ENCODE data around the gene OOSP3. TPM values are rescaled to one million over a fixed set of nuclear protein-coding genes. Genes with fewer than 3 reads are reported as not detected.
"Not testable (repeated sequence)": the region's sequence is repeated elsewhere in the genome, so short reads cannot be mapped to it uniquely, and the experiment has no call there.

OOSP3 gene
- polyA plus RNA-seq, 4 donors: 0.12 to 0.20 TPM; not detected in 2

DNA sequence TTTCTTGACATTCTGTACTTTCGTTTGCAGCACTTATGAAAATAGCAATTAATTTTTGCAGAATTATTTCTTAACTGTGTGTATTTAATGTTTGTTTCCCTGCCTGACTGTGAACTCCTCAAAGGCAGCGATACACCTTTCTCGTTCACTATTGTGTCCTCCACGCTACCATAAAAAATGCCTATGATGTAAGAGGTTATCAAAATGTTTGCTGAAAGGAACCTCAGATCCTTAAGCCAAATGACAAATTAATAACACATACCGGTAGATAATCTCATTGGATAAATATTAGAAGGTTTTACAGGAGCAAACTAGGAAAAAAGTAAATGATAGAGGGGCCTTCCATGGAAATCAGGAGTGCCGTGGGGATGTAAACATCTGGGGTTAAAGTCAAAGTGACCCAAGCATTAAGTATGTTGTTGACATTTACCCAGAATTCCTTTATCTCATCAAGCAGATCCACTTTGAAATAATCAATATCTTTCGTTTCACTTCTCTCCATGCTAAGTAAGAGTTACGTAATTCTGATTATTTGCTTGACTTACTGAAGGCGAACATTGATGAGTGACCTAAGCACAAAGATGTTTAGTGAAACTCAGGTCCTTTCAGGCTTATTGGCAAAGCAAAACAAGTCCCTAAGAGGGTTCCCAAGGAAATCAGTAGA is 2.6 kb upstream of the OOSP3 start:
- no peak for DNase-seq (ENCODE audit: low read depth in 4 of 4, low spot score in 3 of 4)

DNA sequence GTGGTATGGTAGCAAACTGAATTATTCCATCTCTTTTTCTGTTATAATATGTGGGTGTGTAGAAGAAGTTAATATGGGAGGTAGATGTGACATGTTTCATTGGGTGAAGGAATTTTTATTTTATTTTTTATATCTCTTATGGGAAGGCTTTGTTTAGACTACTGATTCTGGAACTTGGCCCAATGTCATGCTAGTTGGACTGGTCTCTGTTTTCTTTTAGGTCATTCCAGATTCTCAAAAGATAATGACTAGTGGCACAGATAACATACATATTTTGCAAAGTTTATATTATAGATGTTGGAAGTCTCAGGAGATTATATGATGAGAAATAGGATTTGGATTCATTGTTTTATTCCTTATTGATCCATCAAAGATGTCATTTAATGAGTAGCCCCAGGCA is 1.3 kb upstream of the OOSP3 start:
- no peak for DNase-seq (ENCODE audit: low read depth in 4 of 4, low spot score in 3 of 4)

DNA sequence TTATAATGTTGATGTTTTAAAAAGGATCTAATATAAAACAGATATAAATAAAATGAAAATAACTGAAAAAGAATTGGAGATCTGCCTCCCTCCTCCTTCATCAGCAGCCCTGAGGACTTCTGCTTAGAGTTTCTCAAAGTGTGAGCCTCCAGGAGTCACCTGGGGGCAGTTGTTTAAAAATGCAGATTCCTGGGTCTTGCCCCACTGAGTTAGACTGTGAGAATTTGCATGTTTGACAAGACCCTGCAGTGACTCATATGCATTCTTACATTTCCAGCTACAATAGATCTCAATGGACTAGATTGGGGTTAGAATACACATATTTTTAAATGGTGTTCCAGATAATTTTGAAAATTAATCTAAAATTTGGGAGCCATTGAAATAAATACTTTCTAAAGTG is 798 bp upstream of the OOSP3 start:
- DNase-seq (ENCODE audit: low read depth in 4 of 4, low spot score in 3 of 4): no peak

DNA sequence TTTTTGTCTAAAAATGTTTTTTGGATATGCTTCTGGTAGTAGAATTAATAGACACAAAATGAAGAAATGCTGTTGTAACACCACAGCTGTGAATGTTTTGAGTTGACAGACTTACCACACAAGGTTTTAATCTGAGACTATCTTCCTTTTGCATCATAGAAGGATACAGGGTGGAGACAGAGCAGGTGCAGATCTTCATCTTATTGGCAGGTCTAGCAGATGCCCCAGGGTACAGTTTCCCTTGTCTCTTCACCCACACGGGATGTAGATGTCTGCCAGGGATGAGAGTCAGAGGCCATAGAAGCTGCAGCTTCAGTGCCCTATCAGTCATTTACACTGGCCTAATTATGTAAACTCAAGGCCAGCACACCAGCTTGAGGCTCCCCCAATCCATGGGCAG is 985 bp downstream of the OOSP3 start:
- no peak for DNase-seq (ENCODE audit: low read depth in 4 of 4, low spot score in 3 of 4)

DNA sequence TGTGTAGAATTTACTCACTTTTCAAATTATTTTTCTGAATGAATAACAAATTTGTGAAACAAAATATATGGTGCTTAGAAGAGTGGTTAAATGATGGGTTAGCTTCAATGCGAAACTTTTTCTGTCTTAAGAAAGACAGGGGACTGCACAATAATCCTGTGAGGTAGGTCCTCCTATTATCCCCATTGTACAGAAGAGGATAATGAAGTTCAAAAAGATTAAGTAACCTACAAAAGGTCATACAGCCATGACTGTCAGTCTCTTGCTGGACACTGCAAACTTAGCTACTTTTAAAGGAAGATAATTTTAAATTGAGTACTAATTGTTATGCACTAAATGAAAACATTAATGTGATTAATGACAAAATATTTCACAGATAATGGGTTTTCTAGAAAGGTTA is 5.0 kb downstream of the OOSP3 start:
- no peak for DNase-seq (ENCODE audit: low read depth in 4 of 4, low spot score in 3 of 4)

DNA sequence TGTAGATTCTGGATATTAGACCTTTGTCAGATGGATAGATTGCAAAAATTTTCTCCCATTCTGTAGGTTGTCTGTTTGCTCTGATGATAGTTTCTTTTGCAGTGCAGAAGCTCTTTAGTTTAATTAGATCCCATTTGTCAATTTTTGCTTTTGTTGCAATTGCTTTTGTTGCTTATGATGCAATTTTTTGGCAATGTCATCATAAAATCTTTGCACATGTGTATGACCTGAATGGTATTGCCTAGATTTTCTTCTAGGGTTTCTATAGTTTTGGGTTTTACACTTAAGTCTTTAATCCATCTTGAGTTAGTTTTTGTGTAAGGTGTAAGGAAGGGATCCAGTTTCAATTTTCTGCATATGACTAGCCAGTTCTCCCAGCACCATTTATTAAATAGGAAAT is 8.6 kb downstream of the OOSP3 start:
- DNase-seq (ENCODE audit: low read depth in 4 of 4, low spot score in 3 of 4): not testable (repeated sequence)

DNA sequence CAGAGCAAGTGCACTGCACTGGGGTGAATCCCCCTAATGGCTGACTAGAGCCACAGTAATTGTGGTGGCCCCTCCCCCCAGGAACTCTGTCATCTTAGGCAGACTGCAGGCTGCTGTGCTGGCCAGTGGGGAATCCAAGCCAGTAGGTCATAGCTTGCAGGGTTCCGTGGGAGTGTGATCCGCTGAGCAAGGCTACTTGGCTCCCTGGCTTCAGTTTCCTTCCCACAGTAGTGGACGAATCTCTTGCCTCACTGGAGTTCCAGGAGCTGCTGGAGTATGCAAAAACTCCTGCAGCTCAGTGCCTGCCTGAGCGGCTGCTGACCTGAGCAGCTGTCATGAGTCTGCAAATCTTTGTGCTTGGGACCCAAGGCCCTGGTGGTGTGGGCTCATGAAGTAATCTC is 13.2 kb downstream of the OOSP3 start:
- no peak for DNase-seq (ENCODE audit: low read depth in 4 of 4, low spot score in 3 of 4)

DNA sequence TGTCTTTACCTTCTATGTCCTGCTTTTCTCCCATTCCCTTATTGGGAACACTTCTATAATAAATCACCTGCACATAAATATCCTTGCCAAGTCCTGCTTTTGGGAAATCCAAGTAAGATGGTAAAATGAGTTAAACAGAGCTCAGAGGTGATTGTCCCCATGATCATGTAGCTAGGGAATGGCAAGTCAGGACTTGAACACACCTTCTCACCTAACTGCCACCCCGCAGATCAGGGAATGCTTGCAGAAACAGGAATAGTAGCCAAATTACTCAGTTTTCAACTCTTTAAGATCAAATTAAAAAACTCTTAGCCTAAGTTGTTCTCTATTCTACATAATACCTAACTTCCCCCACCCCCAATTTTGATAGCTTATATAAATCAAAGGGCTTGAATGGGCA is 16.0 kb downstream of the OOSP3 start:
- DNase-seq (ENCODE audit: low read depth in 4 of 4, low spot score in 3 of 4): no peak

DNA sequence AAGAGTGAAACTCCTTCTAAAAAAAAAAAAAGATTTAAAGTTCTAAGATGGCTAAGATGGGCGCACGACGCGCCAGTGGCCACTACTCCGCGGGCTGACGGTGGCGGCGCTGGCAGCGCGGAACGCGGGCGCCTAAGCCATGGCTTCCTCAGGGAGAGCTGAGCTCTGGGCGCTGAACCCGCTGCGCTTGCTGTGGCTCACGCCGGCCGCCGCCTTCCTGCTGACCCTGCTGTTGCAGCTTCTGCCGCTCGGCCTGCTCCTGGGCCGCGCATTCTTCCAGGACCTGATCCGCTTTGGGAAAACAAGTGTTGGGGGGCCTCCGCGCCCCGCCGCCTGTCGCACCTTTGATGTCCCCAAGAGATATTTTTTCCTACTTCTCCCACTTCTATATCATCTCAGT is 19.5 kb downstream of the OOSP3 start:
- no peak for DNase-seq (ENCODE audit: low read depth in 4 of 4, low spot score in 3 of 4)

DNA sequence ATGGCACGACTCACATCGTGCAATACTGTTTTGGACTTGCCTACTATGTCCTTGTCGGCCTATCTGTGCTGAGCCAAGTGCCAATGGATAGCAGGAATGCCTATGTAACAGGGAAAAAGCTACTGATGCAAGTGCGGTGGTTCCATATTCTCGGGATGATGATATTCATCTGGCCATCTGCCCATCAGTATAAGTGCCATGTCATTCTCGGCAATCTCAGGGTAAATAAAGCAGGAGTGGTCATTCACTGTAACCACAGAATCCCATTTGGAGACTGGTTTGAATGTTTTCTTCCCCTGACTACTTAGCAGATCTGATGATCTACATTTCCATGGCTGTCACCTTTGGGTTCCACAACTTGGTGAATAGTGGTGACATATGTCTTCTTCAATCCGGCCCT is 20.1 kb downstream of the OOSP3 start:
- no peak for DNase-seq (ENCODE audit: low read depth in 4 of 4, low spot score in 3 of 4)

DNA sequence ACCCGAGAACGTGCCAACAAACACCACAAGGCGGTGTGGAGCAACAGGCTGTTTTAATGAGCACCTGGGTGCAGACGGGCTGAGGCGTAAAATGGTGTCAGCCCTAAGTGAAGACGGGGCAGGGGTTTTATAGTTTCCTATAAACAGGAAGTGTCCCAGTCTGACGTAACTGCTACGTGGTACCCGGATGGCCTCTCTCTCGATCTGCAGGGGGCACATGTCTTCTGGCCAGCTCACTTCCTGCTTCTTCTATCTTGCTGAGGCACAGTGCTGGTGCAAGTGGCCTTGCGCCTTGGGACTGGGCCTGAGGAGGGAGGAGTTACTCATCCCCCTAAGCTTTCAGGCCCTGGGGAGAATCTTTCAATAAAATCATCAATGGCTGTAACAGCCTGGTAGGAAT is 20.9 kb downstream of the OOSP3 start:
- DNase-seq (ENCODE audit: low read depth in 4 of 4, low spot score in 3 of 4): no peak

DNA sequence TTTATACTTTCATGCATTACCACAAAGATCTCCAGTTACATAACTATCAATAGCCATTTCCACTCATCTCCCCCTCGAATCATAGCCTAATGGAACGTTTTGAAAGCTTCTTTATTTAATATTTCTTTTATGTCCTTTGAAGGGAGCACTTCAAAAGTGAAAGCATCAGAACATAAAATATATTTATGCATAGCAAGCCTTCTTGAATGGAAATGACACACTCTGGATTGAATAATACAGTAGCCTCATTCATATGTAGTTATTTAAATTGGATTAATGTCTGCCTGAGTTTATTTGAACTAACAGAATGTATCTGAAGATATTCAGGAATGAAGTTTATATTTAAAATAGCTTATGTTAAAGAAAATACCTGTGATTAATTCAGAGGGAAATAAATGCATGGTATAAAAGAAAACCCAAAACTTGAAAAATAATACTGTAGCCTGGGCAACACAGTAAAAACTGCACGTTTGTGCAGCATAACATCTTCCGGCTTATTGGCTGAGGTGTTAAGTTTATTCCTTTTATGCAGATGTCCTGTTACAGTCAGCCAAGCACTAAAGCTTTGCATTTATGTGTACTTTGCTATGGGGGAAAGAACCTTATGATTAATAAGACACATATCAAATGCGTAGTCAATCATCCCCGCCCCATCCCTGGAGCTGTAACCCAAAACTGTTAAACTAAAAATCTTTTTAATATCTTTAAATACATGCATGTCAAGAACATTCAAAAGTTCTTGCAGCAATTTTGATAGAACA is 22.0 kb downstream of the OOSP3 start:
- no peak for DNase-seq (ENCODE audit: low read depth in 4 of 4, low spot score in 3 of 4)

DNA sequence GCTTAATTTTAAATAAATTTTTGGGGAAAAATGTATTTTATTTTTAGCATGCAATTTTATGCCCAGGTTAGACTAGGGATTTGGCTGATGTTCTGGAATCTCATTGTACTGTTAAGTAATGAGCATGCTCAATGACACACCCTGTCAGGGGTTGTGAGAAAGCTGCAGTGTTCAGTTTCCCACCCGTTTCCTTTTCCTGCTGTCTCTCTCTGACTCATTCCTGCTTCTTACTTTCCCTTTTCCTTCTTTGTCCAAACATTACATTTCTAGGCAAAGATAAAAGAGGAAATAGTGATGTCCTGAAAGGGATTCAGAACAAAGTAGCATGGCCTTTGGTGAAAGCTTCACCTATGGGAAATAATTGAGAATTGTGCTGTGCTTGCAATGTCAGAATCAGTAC is 22.7 kb downstream of the OOSP3 start:
- DNase-seq (ENCODE audit: low read depth in 4 of 4, low spot score in 3 of 4): no peak

DNA sequence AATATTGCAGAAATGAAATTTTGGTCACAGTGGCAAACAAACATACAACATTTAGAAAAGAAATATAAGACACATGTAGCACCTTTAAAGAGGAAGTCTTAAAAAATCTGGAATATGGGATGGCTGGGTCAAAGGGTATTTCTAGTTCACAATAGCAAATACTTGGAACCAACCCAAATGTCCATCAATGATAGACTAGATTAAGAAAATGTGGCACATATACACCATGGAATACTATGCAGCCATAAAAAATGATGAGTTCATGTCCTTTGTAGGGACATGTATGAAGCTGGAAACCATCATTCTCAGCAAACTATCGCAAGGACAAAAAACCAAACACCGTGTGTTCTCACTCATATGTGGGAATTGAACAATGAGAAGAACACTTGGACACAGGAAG is 25.0 kb downstream of the OOSP3 start:
- DNase-seq (ENCODE audit: low read depth in 4 of 4, low spot score in 3 of 4): not testable (repeated sequence)

DNA sequence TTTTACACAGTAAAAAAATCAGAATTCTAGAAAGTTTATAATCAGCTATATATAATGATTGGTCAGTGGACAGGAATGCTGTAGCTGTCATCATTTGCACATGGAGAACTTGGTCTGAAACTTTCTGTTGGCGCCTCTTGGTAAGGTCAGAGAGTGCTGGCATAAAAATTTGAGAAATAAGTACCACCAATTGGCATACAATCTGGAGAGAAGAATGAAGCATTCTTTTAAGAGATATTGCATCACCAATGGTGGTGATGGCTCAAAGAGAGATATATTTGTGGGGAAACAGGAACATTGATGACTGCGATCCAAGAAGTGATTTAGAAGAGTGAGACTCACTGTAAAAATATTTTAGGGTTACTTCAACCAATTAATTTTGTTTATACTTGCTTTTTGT is 39.9 kb downstream of the OOSP3 start:
- no peak for DNase-seq (ENCODE audit: low read depth in 4 of 4, low spot score in 3 of 4)

DNA sequence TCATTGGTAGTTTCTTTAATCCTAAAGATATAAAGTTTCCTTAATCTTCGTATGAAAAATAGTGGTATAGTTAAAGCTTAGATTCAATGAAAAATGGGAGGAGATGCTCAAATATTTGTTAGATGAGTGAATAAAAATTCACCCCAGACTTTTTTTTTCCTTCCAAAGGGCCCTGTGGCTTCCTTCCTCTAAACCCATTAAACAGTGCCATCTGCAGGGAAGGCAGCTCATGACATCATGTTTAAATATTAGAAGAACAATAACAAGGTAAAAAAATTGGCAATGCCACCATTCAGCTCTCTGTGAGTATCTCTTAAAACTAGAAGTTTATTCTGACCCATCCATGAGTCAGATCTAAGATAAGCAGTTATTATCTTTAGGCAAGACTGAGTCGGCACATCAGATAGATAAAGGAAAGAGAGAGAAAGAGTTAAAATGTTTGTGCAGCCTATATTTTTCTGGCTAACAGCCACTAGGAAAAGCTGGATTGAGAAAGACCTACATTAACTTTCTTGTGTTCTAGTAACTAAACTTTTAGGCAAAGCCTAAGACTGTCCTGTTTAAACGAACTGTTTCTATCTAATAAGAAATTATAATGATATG is 40.5 kb downstream of the OOSP3 start:
- no peak for DNase-seq (ENCODE audit: low read depth in 4 of 4, low spot score in 3 of 4)

DNA sequence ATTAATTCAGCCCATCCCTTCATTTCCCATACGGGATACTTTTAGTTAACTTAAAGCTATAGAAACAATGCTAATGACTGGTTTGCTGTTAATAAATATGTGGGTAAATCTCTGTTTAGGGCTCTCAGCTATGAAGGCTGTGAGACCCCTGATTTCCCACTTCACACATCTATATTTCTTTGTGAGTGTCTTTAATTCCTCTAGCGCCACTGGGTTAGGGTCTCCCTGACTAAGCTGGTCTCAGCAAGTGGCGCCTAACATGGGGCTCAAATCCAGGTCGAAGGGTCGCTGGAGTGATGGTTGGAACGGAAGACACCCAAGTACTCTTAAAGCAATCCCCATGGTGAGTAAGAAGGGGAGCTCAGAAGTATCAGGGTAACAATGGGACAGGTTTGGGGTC is 45.2 kb downstream of the OOSP3 start:
- no peak for DNase-seq (ENCODE audit: low read depth in 4 of 4, low spot score in 3 of 4)

DNA sequence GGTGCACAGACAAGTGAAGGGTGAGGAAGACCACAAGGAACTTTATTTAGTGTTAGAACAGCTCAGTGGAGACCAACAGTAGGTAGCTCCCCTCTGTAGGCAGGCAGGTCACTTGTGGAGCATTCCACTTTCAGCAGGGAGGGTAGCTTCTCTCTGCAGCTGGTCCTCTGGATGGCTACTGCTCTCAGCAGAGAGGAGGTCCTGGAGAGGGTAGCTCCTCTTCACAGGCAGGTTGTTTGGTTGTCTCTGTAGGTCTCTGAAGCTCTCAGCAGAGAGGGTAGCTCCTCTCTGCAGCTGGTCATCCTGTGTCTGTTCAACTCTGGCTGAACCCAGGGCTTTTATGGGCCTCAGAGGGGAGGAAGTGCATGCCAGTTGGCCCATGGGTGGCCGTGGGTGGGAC is 53.1 kb downstream of the OOSP3 start:
- DNase-seq (ENCODE audit: low read depth in 4 of 4, low spot score in 3 of 4): no peak

DNA sequence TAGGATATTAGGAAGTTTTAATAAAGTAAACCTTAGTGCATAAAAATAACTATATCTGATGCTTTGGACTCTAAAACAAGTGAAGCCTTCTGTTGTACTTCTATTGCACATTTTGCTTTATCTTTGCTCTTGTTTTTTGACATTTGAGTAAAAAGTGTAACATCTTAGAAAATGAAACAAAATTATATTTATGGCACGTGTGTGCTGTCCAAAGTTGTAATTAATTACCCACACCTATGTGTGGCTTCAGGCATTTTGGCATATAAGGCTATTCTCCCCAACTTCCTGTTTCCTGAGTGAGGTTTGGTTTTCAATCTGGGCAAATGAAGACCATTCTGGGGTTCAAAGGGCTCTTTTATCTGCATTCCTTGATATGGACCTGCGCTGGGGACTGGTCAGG is 59.5 kb downstream of the OOSP3 start, which contains the start of gene OOSP1:
Gene OOSP1 (plus strand): TSS at position 301 of the 400 bp plus-strand sequence. CDS start 23 bp downstream, at position 324.
- DNase-seq (ENCODE audit: low read depth in 4 of 4, low spot score in 3 of 4): no peak

DNA sequence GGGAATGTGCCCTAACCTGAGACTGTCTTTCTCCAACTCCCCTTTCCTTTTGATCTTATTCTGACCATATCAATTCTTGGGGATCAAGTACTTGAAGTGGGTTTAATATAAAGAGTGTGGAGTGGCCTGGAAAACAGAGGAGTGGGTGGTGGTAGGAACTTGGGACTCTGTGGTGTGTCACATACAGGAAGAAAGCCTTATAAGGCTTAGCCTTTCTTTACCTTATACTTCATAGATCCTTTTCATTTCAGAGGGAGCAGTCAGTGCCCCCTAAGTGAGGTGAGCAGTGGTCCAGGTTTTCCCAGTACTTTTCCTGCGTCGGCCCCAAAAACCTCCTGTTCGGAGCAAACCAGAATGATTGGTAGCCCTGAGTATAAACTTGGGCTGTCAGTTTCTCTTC is 60.1 kb downstream of the OOSP3 start:
- DNase-seq (ENCODE audit: low read depth in 4 of 4, low spot score in 3 of 4): no peak

DNA sequence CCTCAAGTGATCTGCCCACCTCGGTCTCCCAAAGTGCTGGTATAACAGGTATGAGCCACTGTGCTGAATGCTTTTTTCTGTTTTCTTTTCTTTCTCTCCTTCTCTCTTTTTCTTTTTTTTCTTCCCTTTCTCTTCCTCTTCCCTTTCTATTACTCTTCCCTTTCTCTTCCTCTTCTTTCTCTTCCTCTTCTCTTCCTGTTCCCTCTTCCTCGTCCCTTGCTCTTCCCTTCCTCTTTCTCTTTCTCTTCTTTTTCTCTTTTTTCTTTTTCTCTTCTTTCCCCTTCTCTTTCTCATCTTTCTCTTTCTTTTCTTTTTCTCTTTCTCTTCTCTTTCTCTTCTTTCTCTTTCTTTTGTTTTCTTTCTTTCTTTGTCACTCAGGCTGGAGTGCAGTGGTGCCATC is 60.9 kb downstream of the OOSP3 start:
- DNase-seq (ENCODE audit: low read depth in 4 of 4, low spot score in 3 of 4): no peak

DNA sequence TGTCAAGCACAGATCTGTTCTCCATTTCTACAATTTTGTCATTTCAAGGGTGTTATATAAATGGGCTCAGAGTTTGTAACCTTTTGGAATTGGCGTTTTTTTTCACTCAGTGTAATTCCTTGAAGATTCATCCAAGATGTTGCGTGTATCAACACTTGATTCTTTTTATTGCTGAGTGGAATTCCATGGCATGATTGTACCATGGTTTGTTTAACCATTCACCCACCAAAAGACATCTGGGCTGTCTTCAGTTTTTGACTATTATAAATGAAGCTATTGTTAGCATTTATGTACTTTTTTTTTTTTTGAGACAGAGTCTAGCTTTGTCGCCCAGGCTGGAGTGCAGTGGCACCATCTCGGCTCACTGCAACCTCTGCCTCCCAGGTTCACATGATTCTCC is 62.5 kb downstream of the OOSP3 start:
- DNase-seq (ENCODE audit: low read depth in 4 of 4, low spot score in 3 of 4): no peak
